MCF 10A (cell line): ENCODE results near the gene RABEPK. TPM values are rescaled to one million over a fixed set of nuclear protein-coding genes. Genes with fewer than 3 reads are reported as not detected.

ENCODE experiments used
- BruUV-seq: library from RNA; stranded (reverse); fragments of 400-500 nt; replicated peaks from 2 replicates; lab custom pipeline; 2021; lab: Mats Ljungman, UMichigan
- CTCF ChIA-PET: fragments of 300-600 bp; sonication (Branson Sonifier 250); formaldehyde crosslinking; extraction: SDS; loops from one replicate; lab custom pipeline; 2021; ENCODE audit warnings: antibody characterized with exemption, inconsistent platforms; lab: Yijun Ruan, JAX
- POLR2A ChIA-PET: fragments of 300-600, 350-650 bp; sonication (Branson Sonifier 250); formaldehyde crosslinking; extraction: SDS; loops from one replicate; lab custom pipeline; 2020; ENCODE audit warnings: antibody characterized with exemption, inconsistent platforms; lab: Yijun Ruan, JAX
- DNase-seq: peaks from one replicate; pipeline ENCODE4 v3.0.0-alpha.2; 2018; ENCODE audit not compliant: unreplicated experiment
- H3K27ac Mint-ChIP-seq: one replicate; pipeline ENCODE4 v1.8.0; 2022; ENCODE audit warnings: mild to moderate bottlenecking, low read depth, mixed read lengths; ENCODE audit not compliant: unreplicated experiment
- H3K27me3 Mint-ChIP-seq: one replicate; pipeline ENCODE4 v1.8.0; 2022; ENCODE audit warnings: mixed read lengths; ENCODE audit not compliant: insufficient read depth, unreplicated experiment
- H3K36me3 Mint-ChIP-seq: one replicate; pipeline ENCODE4 v1.8.0; 2022; ENCODE audit warnings: mild to moderate bottlenecking, moderate library complexity, mixed read lengths; ENCODE audit not compliant: insufficient read depth, unreplicated experiment
- H3K4me1 Mint-ChIP-seq: one replicate; pipeline ENCODE4 v1.8.0; 2022; ENCODE audit warnings: mixed read lengths; ENCODE audit not compliant: insufficient read depth, unreplicated experiment
- H3K4me3 Mint-ChIP-seq: one replicate; pipeline ENCODE4 v1.8.0; 2022; ENCODE audit warnings: mild to moderate bottlenecking, moderate library complexity, mixed read lengths; ENCODE audit not compliant: unreplicated experiment
- H3K9me3 Mint-ChIP-seq: one replicate; pipeline ENCODE4 v1.8.0; 2022; ENCODE audit warnings: mixed read lengths; ENCODE audit not compliant: unreplicated experiment
- intact Hi-C: fragments of 100-400 bp; cut with micrococcal nuclease; formaldehyde crosslinking; loops from 2 replicates; pipeline ENCODE4 v1.14.1; 2022
- total RNA-seq: library from RNA; stranded (reverse); gene quantifications from 2 replicates; pipeline ENCODE4 v1.2.3, GENCODE V29; 2022
- TF ChIP-seq, protein P1 (sequence below): fragments of 200-600 bp; IDR thresholded peaks from one replicate; pipeline ENCODE4 v1.8.0; 2022; ENCODE audit warnings: antibody characterized with exemption, mild to moderate bottlenecking; ENCODE audit not compliant: unreplicated experiment

The RABEPK gene
- total RNA-seq, 1 experiment from 2014 or later, result 37.2 TPM

DNA sequence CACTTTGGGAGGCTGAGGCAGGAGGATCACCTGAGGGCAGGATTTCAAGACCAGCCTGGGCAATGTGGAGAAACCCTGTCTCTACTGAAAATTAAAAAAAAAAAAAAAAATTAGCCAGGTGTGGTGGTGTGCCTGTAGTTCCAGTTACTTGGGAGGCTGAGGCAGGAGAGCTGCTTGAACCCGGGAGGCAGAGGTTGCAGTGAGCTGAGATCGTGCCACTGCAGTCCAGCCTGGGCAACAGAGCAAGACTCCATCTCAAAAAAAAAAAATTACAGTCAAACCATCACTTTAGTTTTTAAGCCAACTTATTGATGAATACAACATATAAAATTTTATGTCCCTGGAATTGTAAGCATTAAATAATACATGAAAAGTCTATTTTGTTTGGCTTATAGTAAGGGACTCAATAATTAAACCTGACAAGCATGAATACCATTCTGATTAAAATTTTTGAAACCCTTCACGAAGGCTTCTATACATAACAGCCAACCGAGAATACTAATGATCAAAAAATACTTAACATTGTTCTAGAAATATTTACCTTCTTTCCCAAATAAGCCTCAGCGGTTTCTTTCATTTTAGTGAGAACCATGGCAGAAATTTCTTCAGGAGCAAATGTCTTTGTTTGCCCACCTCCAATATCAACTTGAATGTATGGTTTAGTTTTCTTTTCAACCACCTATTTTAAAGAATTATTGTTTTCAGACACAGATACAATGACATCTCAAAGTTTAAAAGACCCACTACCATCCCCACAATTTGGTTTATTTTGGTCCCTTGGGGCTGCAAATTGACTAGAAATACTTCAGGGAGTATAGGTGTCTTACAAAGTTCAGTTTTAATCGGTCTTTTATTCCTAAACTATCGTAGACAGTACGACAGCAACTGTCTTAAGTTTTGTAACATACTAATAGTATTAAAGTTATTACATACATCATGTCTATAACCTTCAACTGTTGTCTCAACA, 39.6 kb downstream of the RABEPK start:
- peaks cover 67% of the 10 kb centered on the region for H3K36me3 Mint-ChIP-seq
- CTCF ChIA-PET, result interaction anchor here (0.7 kb wide), 1 partner anchor 88 kb away, joined by 3 read pairs; no protein-coding TSS in a partner anchor
- no peaks in the 10 kb centered on the region for H3K27me3 Mint-ChIP-seq
- no peak for DNase-seq
- peak overlapping the region; percentile 79 for H3K4me3 Mint-ChIP-seq
- TF ChIP-seq, protein P1, sequence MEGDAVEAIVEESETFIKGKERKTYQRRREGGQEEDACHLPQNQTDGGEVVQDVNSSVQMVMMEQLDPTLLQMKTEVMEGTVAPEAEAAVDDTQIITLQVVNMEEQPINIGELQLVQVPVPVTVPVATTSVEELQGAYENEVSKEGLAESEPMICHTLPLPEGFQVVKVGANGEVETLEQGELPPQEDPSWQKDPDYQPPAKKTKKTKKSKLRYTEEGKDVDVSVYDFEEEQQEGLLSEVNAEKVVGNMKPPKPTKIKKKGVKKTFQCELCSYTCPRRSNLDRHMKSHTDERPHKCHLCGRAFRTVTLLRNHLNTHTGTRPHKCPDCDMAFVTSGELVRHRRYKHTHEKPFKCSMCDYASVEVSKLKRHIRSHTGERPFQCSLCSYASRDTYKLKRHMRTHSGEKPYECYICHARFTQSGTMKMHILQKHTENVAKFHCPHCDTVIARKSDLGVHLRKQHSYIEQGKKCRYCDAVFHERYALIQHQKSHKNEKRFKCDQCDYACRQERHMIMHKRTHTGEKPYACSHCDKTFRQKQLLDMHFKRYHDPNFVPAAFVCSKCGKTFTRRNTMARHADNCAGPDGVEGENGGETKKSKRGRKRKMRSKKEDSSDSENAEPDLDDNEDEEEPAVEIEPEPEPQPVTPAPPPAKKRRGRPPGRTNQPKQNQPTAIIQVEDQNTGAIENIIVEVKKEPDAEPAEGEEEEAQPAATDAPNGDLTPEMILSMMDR, result no peak
- POLR2A ChIA-PET, result interaction anchor here (0.7 to 12.2 kb wide), 20 partner anchors 10 to 1191 kb away, joined by 3 to 138 read pairs (median 9); partner anchors contain the start of genes GAPVD1 and RABEPK
- no peaks in the 10 kb centered on the region for H3K9me3 Mint-ChIP-seq
- BruUV-seq, result no TSS peak
- H3K27ac Mint-ChIP-seq, result peak overlapping the region; percentile 90
- intact Hi-C loops, result loop anchor here (2.0 kb wide), 1 partner anchor 87 kb away; no protein-coding TSS in a partner anchor
- peaks cover 38% of the 10 kb centered on the region for H3K4me1 Mint-ChIP-seq

DNA sequence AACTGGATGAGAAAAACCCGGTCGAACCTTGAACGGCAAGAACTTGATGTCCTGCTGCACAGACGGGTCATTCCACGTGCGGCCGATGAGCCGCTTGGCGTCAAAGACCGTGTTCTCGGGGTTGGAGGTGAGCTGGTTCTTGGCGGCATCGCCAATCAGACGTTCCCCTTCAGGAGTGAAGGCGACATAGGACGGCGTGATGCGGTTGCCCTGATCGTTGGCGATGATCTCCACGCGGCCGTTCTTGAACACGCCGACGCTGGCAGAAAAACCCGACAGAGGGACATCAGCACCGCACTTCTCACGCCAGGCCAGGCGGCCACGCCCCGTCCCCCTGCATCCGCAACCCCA, 40.3 kb downstream of the RABEPK start:
- TF ChIP-seq, protein P1, result no peak
- Mint-ChIP-seq H3K9me3 (no peaks in the 10 kb centered on the region), H3K27ac (peak overlapping the region; percentile 90), H3K27me3 (no peaks in the 10 kb centered on the region), H3K4me3 (peak overlapping the region; percentile 79), H3K4me1 (peaks cover 33% of the 10 kb centered on the region), H3K36me3 (peaks cover 60% of the 10 kb centered on the region)
- peak; percentile 34 for DNase-seq
- TSS peak; percentile 51 for BruUV-seq
- intact Hi-C loops, result loop anchor here (2.0 kb wide), 1 partner anchor 86 kb away; no protein-coding TSS in a partner anchor
- CTCF ChIA-PET, result interaction anchor here (0.7 to 1.2 kb wide), 3 partner anchors 21 to 134 kb away, joined by 3 to 4 read pairs (median 3); partner anchors contain the start of gene GAPVD1
- POLR2A ChIA-PET, result interaction anchor here (0.6 to 12.2 kb wide), 31 partner anchors 9 to 509 kb away, joined by 3 to 138 read pairs (median 6); partner anchors contain the start of genes GAPVD1 and RABEPK

DNA sequence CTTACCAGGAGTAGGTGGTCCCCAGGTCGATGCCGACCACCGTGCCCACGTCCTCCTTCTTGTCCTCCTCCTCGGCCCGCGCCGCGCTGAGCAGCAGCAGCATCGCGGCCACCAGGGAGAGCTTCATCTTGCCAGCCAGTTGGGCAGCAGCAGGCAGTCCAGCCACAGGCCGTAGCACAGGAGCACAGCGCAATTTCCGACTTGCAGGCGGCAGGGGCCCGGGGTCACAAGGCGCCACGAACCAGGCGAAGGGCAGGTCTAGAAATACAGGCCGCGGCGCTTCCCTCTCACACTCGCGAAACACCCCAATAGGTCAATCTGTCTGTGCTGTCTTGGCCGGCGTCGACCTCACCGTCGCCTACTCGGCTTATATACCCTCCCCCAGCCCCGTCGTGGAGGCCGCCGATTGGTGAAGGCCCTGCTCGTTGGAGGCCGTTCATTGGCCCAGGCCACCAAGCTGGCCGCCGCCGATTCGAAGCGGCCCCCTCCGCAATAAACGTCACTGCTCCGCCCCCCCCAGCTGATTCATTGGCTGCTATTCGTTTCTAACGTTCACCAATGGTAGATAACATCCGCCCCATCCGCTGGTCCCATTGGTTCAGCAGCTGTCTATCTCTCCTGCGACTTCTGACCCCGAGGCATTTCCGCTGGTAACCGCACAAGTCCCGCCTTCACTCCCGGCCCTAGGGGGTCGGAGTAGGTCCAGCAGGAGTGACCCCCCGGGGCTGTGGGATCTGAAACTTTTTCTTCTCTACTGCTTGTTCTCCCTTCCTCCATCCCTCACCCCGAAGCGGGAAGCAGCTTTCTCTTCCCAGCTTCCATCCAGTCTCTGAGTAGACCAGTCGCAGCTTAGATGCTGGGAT, 40.9 kb downstream of the RABEPK start, which contains the start of gene HSPA5:
HSPA5 (minus strand) TSS at position 344 of the 863 bp plus-strand sequence; CDS start at position 127, 217 bp downstream.
- peaks cover 54% of the 10 kb centered on the region for H3K36me3 Mint-ChIP-seq
- peak; percentile 100 for DNase-seq
- H3K9me3 Mint-ChIP-seq, result no peaks in the 10 kb centered on the region
- intact Hi-C loops, result loop anchor here (2.0 kb wide), 1 partner anchor 86 kb away; no protein-coding TSS in a partner anchor
- H3K27me3 Mint-ChIP-seq, result no peaks in the 10 kb centered on the region
- H3K4me1 Mint-ChIP-seq, result peaks cover 27% of the 10 kb centered on the region
- CTCF ChIA-PET, result interaction anchor here (0.6 to 1.2 kb wide), 6 partner anchors 20 to 386 kb away, joined by 3 to 4 read pairs (median 3); partner anchors contain the start of gene GAPVD1
- H3K4me3 Mint-ChIP-seq, result peak within 1 kb of the TSS; percentile 79
- POLR2A ChIA-PET, result interaction anchor here (0.5 to 12.2 kb wide), 55 partner anchors 8 to 1567 kb away, joined by 3 to 138 read pairs (median 5); partner anchors contain the start of genes ARPC5L, GAPVD1, PPP6C and RABEPK
- no TSS peak for BruUV-seq
- peak within 1 kb of the TSS; percentile 90 for H3K27ac Mint-ChIP-seq
- TF ChIP-seq, protein P1, result no peak
